ENCODE data around the gene PPP1R1C. TPM values are rescaled to one million over a fixed set of nuclear protein-coding genes. Genes with fewer than 3 reads are reported as not detected.

The PPP1R1C gene
- total and polyA plus RNA-seq, 7 donors, result 0.18 to 1.1 (median 0.31) TPM; not detected in 1

DNA sequence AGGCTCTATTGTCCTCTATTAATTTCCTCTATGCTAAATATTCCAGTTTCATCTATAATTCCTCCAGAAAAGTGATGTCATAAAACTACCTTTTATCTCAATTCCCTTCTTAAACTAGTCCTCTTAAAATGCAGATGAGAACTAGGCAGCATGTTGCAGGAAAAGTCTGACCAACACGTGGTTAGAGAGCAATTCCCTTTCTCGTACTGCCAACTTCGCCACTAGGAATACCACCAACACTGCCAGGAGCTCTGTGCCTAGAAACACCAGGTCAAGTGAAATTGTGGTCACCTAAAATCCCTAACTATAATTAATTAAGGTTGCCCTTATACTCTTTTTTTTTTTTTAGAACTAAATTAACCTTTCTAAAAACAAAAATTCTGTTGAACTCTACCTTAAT is 127.7 kb downstream of the PPP1R1C start:
- no peaks in the 10 kb centered on the region for H3K27me3 ChIP-seq (ENCODE audit: insufficient read depth in 3 of 3, low read length in 2 of 3)
- intact Hi-C loops (cut with DNase I), result no loop called here
- H3K27ac ChIP-seq, result no peak overlapping the region
- H3K9me3 ChIP-seq, result no peaks in the 10 kb centered on the region
- H3K36me3 ChIP-seq (ENCODE audit: insufficient read depth in 1 of 2, low read depth in 1 of 2), result no peaks in the 10 kb centered on the region
- 49 to 61% (median 54%) methylated on average over 3 of the region's 3 CpGs for WGBS, 3 donors
- DNase-seq (no peak), ATAC-seq (no peak)
- no peaks in the 10 kb centered on the region for H3K4me1 ChIP-seq
- TF ChIP-seq, protein P1, sequence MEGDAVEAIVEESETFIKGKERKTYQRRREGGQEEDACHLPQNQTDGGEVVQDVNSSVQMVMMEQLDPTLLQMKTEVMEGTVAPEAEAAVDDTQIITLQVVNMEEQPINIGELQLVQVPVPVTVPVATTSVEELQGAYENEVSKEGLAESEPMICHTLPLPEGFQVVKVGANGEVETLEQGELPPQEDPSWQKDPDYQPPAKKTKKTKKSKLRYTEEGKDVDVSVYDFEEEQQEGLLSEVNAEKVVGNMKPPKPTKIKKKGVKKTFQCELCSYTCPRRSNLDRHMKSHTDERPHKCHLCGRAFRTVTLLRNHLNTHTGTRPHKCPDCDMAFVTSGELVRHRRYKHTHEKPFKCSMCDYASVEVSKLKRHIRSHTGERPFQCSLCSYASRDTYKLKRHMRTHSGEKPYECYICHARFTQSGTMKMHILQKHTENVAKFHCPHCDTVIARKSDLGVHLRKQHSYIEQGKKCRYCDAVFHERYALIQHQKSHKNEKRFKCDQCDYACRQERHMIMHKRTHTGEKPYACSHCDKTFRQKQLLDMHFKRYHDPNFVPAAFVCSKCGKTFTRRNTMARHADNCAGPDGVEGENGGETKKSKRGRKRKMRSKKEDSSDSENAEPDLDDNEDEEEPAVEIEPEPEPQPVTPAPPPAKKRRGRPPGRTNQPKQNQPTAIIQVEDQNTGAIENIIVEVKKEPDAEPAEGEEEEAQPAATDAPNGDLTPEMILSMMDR (IDR thresholded peaks at IDR 0.05), result no peak
- H3K4me3 ChIP-seq, result no peak overlapping the region

DNA sequence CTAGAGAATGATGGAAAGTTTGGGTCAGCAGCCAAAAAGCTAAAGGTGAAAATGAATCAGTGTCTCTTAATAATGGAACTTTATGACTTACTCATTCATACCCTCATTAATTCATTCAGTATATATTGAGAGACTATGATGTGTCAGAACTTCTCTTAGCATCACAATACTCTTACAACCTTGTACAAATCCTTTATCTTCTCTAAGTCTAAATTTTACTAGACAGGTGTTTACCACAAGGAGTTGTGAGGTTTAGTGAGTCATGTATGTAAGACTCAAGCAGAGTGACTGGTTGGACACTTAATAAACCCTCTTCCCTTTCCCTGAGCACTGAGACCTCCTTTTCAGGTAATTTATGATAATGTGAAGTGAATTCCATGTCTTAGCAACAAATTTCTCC is 129.6 kb downstream of the PPP1R1C start:
- Histone ChIP-seq H3K4me1 (no peaks in the 10 kb centered on the region), H3K27me3 (ENCODE audit: insufficient read depth in 3 of 3, low read length in 2 of 3) (no peaks in the 10 kb centered on the region), H3K27ac (no peak overlapping the region), H3K4me3 (no peak overlapping the region), H3K36me3 (ENCODE audit: insufficient read depth in 1 of 2, low read depth in 1 of 2) (no peaks in the 10 kb centered on the region), H3K9me3 (no peaks in the 10 kb centered on the region)
- intact Hi-C loops (cut with DNase I), result no loop called here
- TF ChIP-seq, protein P1 (IDR thresholded peaks at IDR 0.05), result no peak
- DNase-seq (no peak), ATAC-seq (no peak)

DNA sequence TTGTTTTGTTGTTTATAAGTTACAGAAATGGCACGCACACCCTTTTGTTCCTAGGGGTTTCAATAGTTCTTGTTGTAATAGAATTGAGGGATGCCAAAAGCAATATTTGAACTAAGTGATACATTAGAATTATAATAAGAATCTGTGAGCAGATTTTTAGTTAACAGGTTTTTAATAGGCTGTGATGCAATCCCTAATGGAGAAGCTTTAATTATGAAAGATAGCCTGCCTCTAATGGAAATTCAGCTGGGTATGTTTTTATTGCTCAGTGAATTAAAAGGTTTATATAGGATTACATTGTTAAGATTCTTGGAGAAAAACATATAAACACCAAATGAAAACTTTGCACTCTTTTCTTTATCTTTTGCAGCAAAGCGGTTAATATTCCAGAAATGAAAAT is 131.1 kb downstream of the PPP1R1C start:
- 93 to 99% (median 97%) methylated on average over 2 of the region's 2 CpGs for WGBS, 3 donors

DNA sequence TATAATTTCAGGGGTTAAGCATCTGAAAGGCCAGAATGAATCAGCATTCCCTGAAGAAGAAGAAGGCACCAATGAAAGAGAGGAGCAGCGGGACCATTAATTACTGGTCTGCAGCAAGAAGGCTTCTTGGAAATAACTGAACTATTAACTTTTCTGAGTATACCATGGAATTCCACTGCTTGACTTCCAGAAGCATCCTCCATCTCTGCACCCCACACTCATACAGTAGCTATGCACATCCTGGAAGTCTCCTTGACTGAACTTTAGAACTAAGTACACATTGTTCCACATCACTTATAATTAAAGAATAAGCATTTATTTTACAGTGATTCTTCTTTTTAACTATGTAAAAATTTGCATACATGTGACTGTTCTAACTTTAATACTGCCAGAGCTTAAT is 131.5 kb downstream of the PPP1R1C start:
- WGBS, 3 donors, result 84 to 92% (median 84%) methylated on average over 1 of the region's 1 CpG
- H3K4me3 ChIP-seq, result no peak overlapping the region
- H3K27me3 ChIP-seq (ENCODE audit: insufficient read depth in 3 of 3, low read length in 2 of 3), result no peaks in the 10 kb centered on the region
- no peak for DNase-seq
- no peaks in the 10 kb centered on the region for H3K9me3 ChIP-seq
- H3K27ac ChIP-seq, result no peak overlapping the region
- ATAC-seq, result no peak
- H3K36me3 ChIP-seq (ENCODE audit: insufficient read depth in 1 of 2, low read depth in 1 of 2), result no peaks in the 10 kb centered on the region
- TF ChIP-seq, protein P1 (IDR thresholded peaks at IDR 0.05), result no peak
- H3K4me1 ChIP-seq, result no peaks in the 10 kb centered on the region
- intact Hi-C loops (cut with DNase I), result no loop called here

More for the DNA sequence above, 131.1 kb downstream of the PPP1R1C start:
- no peaks in the 10 kb centered on the region for H3K36me3 ChIP-seq (ENCODE audit: insufficient read depth in 1 of 2, low read depth in 1 of 2)
- H3K4me1 ChIP-seq, result no peaks in the 10 kb centered on the region
- ATAC-seq (no peak), DNase-seq (no peak)
- H3K27ac ChIP-seq, result no peak overlapping the region
- H3K4me3 ChIP-seq, result no peak overlapping the region
- TF ChIP-seq, protein P1 (IDR thresholded peaks at IDR 0.05), result no peak
- intact Hi-C loops (cut with DNase I), result no loop called here
- H3K27me3 ChIP-seq (ENCODE audit: insufficient read depth in 3 of 3, low read length in 2 of 3), result no peaks in the 10 kb centered on the region
- no peaks in the 10 kb centered on the region for H3K9me3 ChIP-seq
